Mononuclear cell (primary cell): ENCODE results near the gene TMEM37. TPM values are rescaled to one million over a fixed set of nuclear protein-coding genes. Genes with fewer than 3 reads are reported as not detected.
"Not testable (repeated sequence)": the region's sequence is repeated elsewhere in the genome, so short reads cannot be mapped to it uniquely, and the experiment has no call there.

Source experiments
- H3K27me3 ChIP-seq: 2 replicates; pipeline ENCODE4 v1.6.0; 2011; ENCODE audit warnings: low read length, control low read depth; ENCODE audit not compliant: insufficient read depth
- H3K4me1 ChIP-seq: 2 replicates; pipeline ENCODE4 v1.5.1; 2011; ENCODE audit warnings: mild to moderate bottlenecking, low read length, control low read depth; ENCODE audit not compliant: insufficient read depth
- H3K4me3 ChIP-seq: 2 replicates; pipeline ENCODE4 v1.5.1; 2011; ENCODE audit warnings: mild to moderate bottlenecking, low read length, moderate library complexity
- H3K9me3 ChIP-seq: 2 replicates; pipeline ENCODE4 v1.5.1; 2011; ENCODE audit warnings: low read depth, mild to moderate bottlenecking, control low read depth, low read length
- total RNA-seq: library from RNA; depleted of rRNA; stranded (reverse); fragments of >200 nt; gene quantifications from one replicate; pipeline ENCODE4 v1.2.3, GENCODE V29; 2012

TMEM37 gene, protein sequence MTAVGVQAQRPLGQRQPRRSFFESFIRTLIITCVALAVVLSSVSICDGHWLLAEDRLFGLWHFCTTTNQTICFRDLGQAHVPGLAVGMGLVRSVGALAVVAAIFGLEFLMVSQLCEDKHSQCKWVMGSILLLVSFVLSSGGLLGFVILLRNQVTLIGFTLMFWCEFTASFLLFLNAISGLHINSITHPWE
- total RNA-seq: not detected

DNA sequence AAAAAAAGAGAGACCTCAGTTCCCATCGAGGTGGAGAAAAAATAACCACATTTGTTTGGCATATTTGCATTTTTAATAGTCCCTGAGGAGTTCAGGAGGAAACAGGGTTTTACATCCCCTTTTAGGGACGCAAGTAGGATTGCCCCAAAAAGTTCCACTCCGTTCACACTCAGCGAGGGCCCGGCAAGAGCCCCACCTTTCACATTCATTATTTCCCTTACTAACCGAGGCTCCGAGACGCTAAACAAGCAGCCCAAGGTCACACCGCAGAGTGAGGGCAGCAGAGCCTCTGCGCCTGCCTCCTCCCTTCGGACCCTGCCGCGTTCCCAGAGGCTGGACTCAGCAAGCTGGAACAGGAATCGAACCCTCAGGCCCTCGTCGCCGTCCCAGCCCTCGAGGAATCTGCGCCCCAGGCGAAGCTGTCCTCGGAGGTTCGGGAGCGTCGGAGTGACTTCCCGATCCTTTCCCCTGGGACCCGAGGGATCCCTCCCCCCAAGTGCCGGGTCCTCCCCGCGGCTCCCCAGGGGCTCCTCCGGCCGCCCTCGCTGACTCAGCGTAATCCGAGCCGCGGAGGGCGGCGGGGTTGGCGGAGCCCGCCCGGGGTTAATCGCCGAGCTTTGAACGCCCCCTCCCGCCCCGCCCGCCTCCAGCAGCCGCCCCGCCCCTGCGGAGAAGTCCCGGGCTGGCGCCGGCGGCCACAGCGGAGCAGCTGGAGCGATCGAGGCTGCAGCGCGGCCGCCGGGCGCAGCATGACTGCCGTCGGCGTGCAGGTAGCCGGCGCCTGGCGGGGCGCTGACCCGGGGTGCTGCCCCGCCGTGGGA is at the start of gene TMEM37:
Gene TMEM37, plus strand, starts transcription at position 700 of the 821 bp plus-strand sequence. Its CDS starts 50 bp downstream, at position 750.
- Histone ChIP-seq H3K9me3 (no peaks in the 10 kb centered on the region), H3K27me3 (peaks cover 31% of the 10 kb centered on the region), H3K4me1 (peaks cover 9% of the 10 kb centered on the region), H3K4me3 (no peak within 1 kb of the TSS)

DNA sequence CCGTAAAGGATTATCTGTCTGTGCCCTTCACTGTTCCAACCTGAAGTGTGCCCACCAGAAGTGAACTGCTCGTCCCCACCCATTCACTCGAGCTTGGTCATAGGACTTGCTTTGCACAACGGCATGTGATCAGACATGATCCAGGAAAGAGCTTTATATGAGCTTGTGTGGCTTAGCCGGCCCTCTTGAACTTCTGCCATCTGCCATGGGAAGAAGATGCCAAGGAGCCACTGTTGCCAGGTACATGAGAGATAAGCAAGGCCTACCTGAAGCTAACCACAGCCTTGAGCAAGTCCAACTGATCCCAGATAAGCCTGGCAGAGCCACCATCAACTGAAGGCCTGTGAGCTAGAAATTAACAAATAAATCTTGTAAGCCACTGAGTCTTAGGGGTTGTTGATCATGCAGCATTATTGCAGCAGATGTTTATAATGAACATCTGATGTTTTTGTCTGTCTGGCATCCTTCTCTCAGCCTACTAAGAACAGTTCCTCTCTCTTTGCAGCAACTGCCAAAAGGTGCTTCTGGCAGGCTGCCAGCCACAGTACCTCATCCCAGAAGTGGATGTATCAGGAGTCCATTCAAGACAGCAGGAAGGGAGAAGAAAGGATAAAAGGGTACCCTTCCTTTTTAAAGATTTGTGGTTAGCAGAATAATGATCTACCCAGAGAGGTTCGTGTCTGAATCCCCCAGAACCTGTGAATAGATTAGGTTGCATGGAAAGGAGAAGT is 48.1 kb upstream of the TMEM37 start:
- Histone ChIP-seq H3K27me3 (no peaks in the 10 kb centered on the region), H3K4me1 (peaks cover 15% of the 10 kb centered on the region), H3K9me3 (no peaks in the 10 kb centered on the region), H3K4me3 (no peak overlapping the region)

DNA sequence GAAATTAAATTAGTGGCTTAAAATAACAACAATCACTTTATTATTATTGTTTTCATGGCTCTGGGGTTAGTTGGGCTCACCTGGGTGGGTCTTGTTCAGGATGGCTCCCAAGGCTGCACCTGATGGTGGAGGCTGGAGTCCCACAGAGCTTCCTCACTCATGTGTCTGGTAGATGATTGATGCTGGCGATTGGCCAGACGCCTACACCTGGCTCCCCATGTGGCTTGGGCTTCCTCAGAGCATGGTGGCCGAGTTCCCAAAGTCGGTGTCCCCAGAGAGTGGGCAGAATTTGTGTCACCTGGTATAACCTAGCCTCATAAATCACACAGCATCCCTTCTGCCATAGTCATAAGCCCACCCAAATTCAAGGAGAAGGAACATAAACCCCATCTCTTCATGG is 46.7 kb upstream of the TMEM37 start:
- no peaks in the 10 kb centered on the region for H3K9me3 ChIP-seq
- H3K4me1 ChIP-seq: peaks cover 24% of the 10 kb centered on the region
- H3K4me3 ChIP-seq: no peak overlapping the region
- H3K27me3 ChIP-seq: no peaks in the 10 kb centered on the region

DNA sequence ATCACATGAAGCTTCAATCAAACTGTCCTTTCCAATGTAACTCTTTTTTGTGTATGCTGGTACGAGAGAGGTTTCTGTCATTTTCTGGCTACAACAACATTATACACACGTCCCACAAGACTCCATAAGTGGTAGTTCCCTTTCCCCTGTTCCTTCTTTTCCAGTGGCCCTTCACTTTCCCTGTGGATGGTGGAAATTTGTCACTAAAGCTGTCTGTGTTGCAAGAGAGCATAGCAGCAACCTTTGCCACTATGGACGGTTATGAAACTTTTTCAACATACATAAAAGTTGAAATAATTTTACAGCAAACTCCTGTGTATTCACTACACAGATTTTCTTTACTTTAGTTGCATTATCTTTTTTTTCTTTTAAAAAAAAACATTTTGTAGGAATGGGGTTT is 46.2 kb upstream of the TMEM37 start:
- Histone ChIP-seq H3K4me3 (no peak overlapping the region), H3K27me3 (no peaks in the 10 kb centered on the region), H3K4me1 (peaks cover 24% of the 10 kb centered on the region), H3K9me3 (no peaks in the 10 kb centered on the region)

DNA sequence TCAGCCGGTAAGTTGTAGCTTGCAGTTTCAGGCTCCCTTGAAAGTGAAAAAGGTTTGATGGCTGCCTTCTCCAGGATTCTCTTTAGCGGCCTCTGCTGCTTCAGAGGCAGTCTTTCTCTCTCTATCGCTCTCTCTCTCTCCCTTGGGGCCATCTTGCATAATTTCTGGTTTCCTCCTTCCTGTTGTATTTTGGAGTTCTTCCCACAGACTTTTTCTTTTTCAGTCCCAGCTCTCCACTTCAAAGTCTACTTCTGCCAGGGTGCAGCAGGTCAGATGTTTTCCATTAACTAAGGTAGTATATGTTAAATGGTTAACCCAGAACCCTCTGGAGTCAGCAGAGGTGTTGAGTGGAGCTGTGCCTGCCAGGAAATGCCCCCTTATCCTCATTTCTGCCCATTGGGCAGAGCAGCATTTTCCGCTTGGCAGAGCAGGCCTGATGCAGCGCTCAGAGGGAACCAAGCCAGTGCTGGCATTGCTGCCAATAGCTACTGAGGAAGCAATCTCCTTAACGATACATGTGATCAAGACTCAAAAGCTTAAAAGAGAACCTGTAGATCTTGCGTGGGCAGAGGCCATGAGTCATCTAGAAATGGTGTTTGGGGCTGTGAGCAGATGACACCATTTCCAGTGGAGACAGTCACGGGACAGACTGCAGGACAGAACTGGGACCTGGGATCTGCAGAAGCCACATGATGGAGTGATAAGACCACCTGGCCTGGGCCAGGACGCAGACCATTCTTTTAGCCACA is 44.1 kb upstream of the TMEM37 start:
- Histone ChIP-seq H3K4me1 (peaks cover 24% of the 10 kb centered on the region), H3K9me3 (no peaks in the 10 kb centered on the region), H3K4me3 (no peak overlapping the region), H3K27me3 (no peaks in the 10 kb centered on the region)

DNA sequence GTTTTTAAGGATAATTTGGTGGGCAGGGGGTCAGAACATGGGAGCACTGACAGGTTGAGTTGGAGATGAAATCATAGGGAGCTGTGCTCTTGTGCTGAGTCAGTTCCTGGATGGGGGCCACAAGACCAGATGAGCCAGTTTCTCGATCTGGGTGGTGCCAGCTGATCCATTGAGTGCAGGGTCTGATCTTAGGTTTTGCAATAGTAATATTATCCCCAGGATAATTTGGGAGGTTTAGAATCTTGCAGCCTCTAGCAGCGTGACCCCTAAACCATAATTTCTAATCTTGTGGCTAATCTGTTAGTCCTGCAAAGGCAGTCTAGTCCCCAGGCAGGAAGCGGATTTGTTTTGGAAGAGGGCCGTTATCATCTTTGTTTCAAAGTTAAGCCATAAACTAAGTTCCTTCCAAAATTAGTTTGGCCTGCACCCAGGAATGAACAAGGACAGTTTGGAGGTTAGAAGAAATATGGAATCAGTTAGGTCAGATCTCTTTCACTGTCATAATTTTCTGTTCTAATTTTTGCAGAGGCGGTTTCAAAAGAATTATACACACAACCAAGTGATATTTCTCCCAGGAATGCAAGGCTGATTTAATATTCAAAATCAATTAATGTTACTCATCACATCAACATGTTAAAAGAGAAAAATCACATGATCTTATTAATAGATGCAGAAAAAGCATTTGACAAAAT is 41.9 kb upstream of the TMEM37 start:
- H3K4me1 ChIP-seq: peaks cover 24% of the 10 kb centered on the region

DNA sequence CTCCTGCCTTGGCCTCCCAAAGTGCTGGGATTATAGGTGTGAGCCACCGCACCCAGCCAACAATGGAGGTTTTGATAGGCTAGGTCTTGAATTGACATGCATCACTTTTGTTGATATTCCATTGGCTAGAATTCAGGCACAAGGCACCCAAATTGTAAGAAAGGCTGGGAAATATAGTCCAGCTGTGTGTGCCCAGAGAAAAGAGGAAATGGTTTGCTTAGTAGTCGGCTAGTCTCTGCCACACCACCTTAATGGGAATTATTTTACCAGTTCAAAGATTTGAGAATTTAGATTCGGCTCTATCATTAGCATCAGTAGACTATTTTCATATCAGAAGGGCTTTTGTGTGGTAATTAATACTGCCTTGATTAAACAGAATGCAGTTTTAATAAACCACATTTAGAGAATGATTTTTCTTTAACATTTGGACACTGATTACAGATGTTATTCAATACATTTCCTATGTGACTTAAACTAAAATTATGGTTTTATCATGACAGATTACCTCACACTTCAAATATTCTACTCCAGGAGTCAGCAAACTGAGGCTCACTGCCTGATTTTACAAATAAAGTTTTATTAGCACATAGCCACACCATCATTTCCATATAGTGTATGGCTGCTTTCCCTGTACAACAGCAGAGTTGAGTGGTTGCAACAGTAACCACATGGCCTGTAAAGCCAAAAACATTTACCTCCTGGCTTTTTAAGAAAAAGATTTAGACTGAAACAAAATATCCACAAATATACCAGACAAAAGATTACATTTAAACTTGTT is 37.5 kb upstream of the TMEM37 start:
- Histone ChIP-seq H3K4me1 (peaks cover 7% of the 10 kb centered on the region), H3K4me3 (no peak overlapping the region), H3K27me3 (no peaks in the 10 kb centered on the region), H3K9me3 (no peaks in the 10 kb centered on the region)

More for the DNA sequence above, 41.9 kb upstream of the TMEM37 start:
- no peaks in the 10 kb centered on the region for H3K9me3 ChIP-seq
- H3K27me3 ChIP-seq: no peaks in the 10 kb centered on the region
- H3K4me3 ChIP-seq: no peak overlapping the region

DNA sequence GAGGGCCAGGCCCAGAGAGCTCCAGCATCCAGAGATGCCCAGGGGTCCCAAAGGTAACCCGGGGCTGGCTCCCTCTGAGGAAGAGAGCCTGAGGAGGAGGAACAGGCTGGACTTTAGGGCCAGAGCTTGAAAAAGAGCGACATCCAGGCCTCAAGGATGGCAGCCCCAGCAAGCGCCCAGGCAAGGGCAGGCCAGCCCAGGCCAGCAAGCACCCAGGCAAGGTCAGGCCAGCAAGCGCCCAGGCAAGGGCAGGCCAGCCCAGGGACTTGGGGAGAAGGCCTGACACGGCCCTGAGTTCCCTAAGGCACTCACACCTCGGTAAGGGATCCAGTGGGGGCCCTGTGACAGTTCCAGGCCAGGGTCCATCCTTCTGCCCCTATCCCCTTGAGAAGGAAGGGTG is 34.5 kb upstream of the TMEM37 start:
- no peaks in the 10 kb centered on the region for H3K4me1 ChIP-seq
- H3K4me3 ChIP-seq: no peak overlapping the region
- no peaks in the 10 kb centered on the region for H3K9me3 ChIP-seq
- no peaks in the 10 kb centered on the region for H3K27me3 ChIP-seq

DNA sequence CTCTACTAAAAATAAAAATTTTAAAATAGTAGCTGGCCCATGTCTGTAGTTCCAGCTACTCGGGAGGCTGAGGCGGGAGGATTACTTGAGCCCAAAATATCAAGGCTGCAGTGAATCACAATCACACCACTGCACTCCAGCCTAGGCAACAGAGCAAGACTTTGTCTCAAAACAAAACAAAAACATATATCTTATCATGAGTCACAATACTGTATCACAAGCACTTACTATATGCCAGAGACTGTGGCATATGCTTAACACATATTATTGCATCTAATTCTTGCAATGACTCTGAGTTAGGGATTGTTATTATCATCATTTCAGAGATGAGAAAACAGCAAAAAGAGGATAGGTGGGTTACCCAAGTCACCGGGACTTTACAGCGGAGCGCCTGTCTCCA is 29.5 kb upstream of the TMEM37 start:
- H3K27me3 ChIP-seq: no peaks in the 10 kb centered on the region
- H3K9me3 ChIP-seq: no peaks in the 10 kb centered on the region
- no peak overlapping the region for H3K4me3 ChIP-seq
- H3K4me1 ChIP-seq: no peaks in the 10 kb centered on the region

DNA sequence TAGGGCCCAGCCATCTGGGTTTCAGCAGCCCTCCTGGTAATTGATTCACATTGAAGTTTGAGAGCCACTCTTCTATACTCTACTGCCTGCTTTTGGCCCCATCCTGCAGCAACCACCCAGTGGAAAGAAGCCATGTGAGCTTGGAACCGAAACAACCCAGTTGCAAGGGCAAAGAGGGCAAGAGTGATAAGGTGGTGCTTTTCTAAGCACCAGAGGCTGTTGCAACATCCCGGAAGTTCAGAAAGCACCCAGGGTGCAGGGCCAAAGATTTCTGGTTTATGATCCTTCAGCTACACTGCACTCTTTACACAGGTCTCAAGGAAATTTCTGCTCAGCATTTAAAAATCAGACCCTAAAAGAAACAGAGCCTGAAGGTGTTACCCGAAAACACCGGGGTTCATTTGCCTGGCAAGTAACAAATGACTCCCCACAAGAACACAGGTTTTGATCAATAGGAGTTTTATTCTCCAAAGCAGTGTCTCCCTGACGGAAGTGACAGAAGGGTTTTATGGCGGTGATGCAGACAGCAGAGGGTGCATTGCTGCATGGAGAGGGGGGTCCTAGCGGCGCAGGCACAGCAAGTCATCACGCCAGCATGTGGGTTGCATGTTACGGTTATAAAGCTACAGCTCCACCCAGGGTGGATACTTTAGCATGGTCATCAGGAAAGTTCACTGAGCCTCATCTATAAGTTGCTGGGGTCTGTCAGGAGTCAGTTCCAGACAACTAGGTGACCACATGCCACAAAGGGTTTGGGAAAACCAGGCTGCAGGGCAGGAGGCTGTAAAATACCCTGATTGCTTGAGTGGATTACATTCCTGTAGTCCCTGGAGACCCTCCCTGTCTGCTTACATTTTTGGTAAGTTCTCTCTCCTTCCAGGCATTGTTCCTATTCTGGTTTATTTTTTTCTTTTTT is 28.8 kb upstream of the TMEM37 start:
- no peak overlapping the region for H3K4me3 ChIP-seq
- no peaks in the 10 kb centered on the region for H3K4me1 ChIP-seq
- no peaks in the 10 kb centered on the region for H3K9me3 ChIP-seq
- H3K27me3 ChIP-seq: no peaks in the 10 kb centered on the region

DNA sequence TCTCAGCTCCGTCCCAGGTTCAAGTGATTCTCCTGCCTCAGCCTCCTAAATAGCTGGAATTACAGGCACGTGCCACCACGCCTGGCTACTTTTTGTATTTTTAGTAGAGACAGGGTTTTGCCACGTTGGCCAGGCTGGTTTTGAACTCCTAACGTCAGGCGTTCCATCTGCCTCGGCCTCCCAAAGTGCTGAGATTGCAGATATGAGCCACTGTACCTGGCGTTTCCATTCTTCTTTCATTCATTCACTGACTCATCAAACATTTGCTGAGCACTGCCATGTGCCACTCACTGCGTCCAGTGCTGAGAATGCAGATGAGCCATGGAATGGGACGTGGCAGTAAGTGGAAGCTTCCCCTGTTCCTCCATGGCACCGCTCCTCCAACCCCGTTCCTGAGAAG is 28.0 kb upstream of the TMEM37 start:
- H3K27me3 ChIP-seq, H3K4me1 ChIP-seq, H3K4me3 ChIP-seq, H3K9me3 ChIP-seq: not testable (repeated sequence)

DNA sequence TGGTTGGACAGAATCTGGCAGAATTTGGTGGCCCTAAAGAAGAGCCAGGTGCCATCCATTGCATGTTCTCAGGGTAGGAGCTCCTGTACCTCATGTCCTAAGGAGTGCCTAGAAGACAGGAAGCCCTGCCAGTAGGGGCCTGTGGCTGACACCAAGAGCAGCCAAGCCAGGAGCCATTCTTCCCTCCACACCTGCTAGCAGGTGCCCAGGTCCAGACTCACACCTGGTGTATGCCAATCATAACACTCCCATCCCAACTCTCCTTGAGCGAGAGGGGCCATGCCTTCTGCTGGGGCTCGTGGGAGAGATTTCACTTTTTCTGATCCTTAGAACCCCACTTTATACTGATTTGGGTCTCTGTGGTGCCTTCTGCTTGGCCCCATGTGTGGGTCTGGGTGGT is 26.5 kb upstream of the TMEM37 start:
- H3K4me1 ChIP-seq: no peaks in the 10 kb centered on the region
- no peaks in the 10 kb centered on the region for H3K9me3 ChIP-seq
- H3K27me3 ChIP-seq: no peaks in the 10 kb centered on the region
- H3K4me3 ChIP-seq: no peak overlapping the region
